Memory B cell (primary cell): ENCODE results near the gene ZFHX3.

ENCODE experiments used
- ATAC-seq: fragments of 150-1000 bp; cut with Tn5 transposase; 2 replicates; pipeline ENCODE4 v1.10.0; 2021; ENCODE audit warnings: low read depth, mild to moderate bottlenecking, moderate library complexity
- DNase-seq, 2 donors: peaks; one replicate each; pipeline ENCODE4 v3.0.0; 2022; ENCODE audit warnings: low spot score in 2 of 2
- H3K27ac Mint-ChIP-seq: one replicate; pipeline ENCODE4 v1.8.0; 2022; ENCODE audit warnings: mild to moderate bottlenecking, moderate library complexity, mixed read lengths
- H3K27me3 Mint-ChIP-seq: one replicate; pipeline ENCODE4 v1.8.0; 2022; ENCODE audit warnings: mixed read lengths
- H3K36me3 Mint-ChIP-seq: one replicate; pipeline ENCODE4 v1.8.0; 2022; ENCODE audit warnings: mild to moderate bottlenecking, mixed read lengths
- H3K4me1 Mint-ChIP-seq: one replicate; pipeline ENCODE4 v1.8.0; 2022; ENCODE audit warnings: mixed read lengths
- H3K4me3 Mint-ChIP-seq: one replicate; pipeline ENCODE4 v1.8.0; 2022; ENCODE audit warnings: mild to moderate bottlenecking, moderate library complexity, mixed read lengths
- H3K9me3 Mint-ChIP-seq: one replicate; pipeline ENCODE4 v1.8.0; 2022; ENCODE audit warnings: mixed read lengths

The ZFHX3 gene

GRCh38 chr16:72769876-72770275 lies 278.1 kb downstream of the ZFHX3 start:
- peaks cover 4% of the 10 kb centered on the region for H3K9me3 Mint-ChIP-seq
- H3K4me1 Mint-ChIP-seq, result no peaks in the 10 kb centered on the region
- no peak overlapping the region for H3K4me3 Mint-ChIP-seq
- DNase-seq (no peak), ATAC-seq (no peak)
- peaks cover 5% of the 10 kb centered on the region for H3K36me3 Mint-ChIP-seq
- H3K27ac Mint-ChIP-seq, result no peak overlapping the region
- H3K27me3 Mint-ChIP-seq, result no peaks in the 10 kb centered on the region

GRCh38 chr16:72768591-72768990 lies 279.3 kb downstream of the ZFHX3 start:
- Mint-ChIP-seq H3K9me3 (peaks cover 4% of the 10 kb centered on the region), H3K4me1 (no peaks in the 10 kb centered on the region), H3K27ac (no peak overlapping the region), H3K27me3 (no peaks in the 10 kb centered on the region), H3K36me3 (peaks cover 5% of the 10 kb centered on the region), H3K4me3 (no peak overlapping the region)
- no peak for ATAC-seq
- DNase-seq, result no peak

GRCh38 chr16:72766506-72766905 lies 281.4 kb downstream of the ZFHX3 start:
- Mint-ChIP-seq H3K4me3 (no peak overlapping the region), H3K9me3 (peaks cover 3% of the 10 kb centered on the region), H3K27ac (no peak overlapping the region), H3K36me3 (peaks cover 3% of the 10 kb centered on the region), H3K4me1 (no peaks in the 10 kb centered on the region), H3K27me3 (no peaks in the 10 kb centered on the region)
- ATAC-seq (no peak), DNase-seq (no peak)

GRCh38 chr16:72764015-72764654 lies 283.8 kb downstream of the ZFHX3 start:
- H3K27me3 Mint-ChIP-seq, result no peaks in the 10 kb centered on the region
- no peak for ATAC-seq
- no peak for DNase-seq
- no peaks in the 10 kb centered on the region for H3K9me3 Mint-ChIP-seq
- no peaks in the 10 kb centered on the region for H3K4me1 Mint-ChIP-seq
- H3K4me3 Mint-ChIP-seq, result no peak overlapping the region
- peaks cover 6% of the 10 kb centered on the region for H3K36me3 Mint-ChIP-seq
- H3K27ac Mint-ChIP-seq, result no peak overlapping the region

GRCh38 chr16:72760581-72760980 lies 287.3 kb downstream of the ZFHX3 start:
- H3K4me1 Mint-ChIP-seq, result no peaks in the 10 kb centered on the region
- no peak for ATAC-seq
- DNase-seq, result no peak
- H3K27ac Mint-ChIP-seq, result no peak overlapping the region
- H3K4me3 Mint-ChIP-seq, result no peak overlapping the region
- H3K36me3 Mint-ChIP-seq, result peaks cover 16% of the 10 kb centered on the region
- peaks cover 12% of the 10 kb centered on the region for H3K9me3 Mint-ChIP-seq
- no peaks in the 10 kb centered on the region for H3K27me3 Mint-ChIP-seq

GRCh38 chr16:72753881-72754280 lies 294.0 kb downstream of the ZFHX3 start:
- H3K4me1 Mint-ChIP-seq, result no peaks in the 10 kb centered on the region
- H3K4me3 Mint-ChIP-seq, result no peak overlapping the region
- H3K27ac Mint-ChIP-seq, result no peak overlapping the region
- peaks cover 12% of the 10 kb centered on the region for H3K9me3 Mint-ChIP-seq
- H3K27me3 Mint-ChIP-seq, result no peaks in the 10 kb centered on the region
- DNase-seq (no peak), ATAC-seq (no peak)
- peaks cover 10% of the 10 kb centered on the region for H3K36me3 Mint-ChIP-seq

GRCh38 chr16:72752004-72752695 lies 295.8 kb downstream of the ZFHX3 start:
- no peaks in the 10 kb centered on the region for H3K27me3 Mint-ChIP-seq
- no peak overlapping the region for H3K4me3 Mint-ChIP-seq
- H3K36me3 Mint-ChIP-seq, result peaks cover 5% of the 10 kb centered on the region
- H3K9me3 Mint-ChIP-seq, result peaks cover 5% of the 10 kb centered on the region
- ATAC-seq, result no peak
- no peaks in the 10 kb centered on the region for H3K4me1 Mint-ChIP-seq
- H3K27ac Mint-ChIP-seq, result no peak overlapping the region
- DNase-seq, result no peak

- no peak for ATAC-seq
These were observed 296.9 kb downstream of the ZFHX3 start for GRCh38 chr16:72751076-72751475.

GRCh38 chr16:72749091-72749490 lies 298.8 kb downstream of the ZFHX3 start:
- H3K27me3 Mint-ChIP-seq, result no peaks in the 10 kb centered on the region
- no peak for ATAC-seq
- no peak overlapping the region for H3K4me3 Mint-ChIP-seq
- no peaks in the 10 kb centered on the region for H3K36me3 Mint-ChIP-seq
- H3K27ac Mint-ChIP-seq, result no peak overlapping the region
- no peaks in the 10 kb centered on the region for H3K9me3 Mint-ChIP-seq
- H3K4me1 Mint-ChIP-seq, result no peaks in the 10 kb centered on the region
- no peak for DNase-seq

More at GRCh38 chr16:72751076-72751475, 296.9 kb downstream of the ZFHX3 start:
- no peak for DNase-seq
- H3K4me3 Mint-ChIP-seq, result no peak overlapping the region
- H3K4me1 Mint-ChIP-seq, result no peaks in the 10 kb centered on the region
- H3K9me3 Mint-ChIP-seq, result peaks cover under 1% of the 10 kb centered on the region
- H3K36me3 Mint-ChIP-seq, result peaks cover under 1% of the 10 kb centered on the region
- no peaks in the 10 kb centered on the region for H3K27me3 Mint-ChIP-seq
- no peak overlapping the region for H3K27ac Mint-ChIP-seq

- Mint-ChIP-seq H3K27me3 (no peaks in the 10 kb centered on the region), H3K4me3 (no peak overlapping the region), H3K27ac (no peak overlapping the region), H3K4me1 (no peaks in the 10 kb centered on the region), H3K36me3 (no peaks in the 10 kb centered on the region), H3K9me3 (no peaks in the 10 kb centered on the region)
- no peak for ATAC-seq
- DNase-seq, result no peak
These were observed 303.7 kb downstream of the ZFHX3 start for GRCh38 chr16:72744076-72744793.

- Mint-ChIP-seq H3K27ac (no peak overlapping the region), H3K9me3 (no peaks in the 10 kb centered on the region), H3K4me1 (no peaks in the 10 kb centered on the region), H3K27me3 (no peaks in the 10 kb centered on the region), H3K36me3 (no peaks in the 10 kb centered on the region), H3K4me3 (no peak overlapping the region)
- DNase-seq, result no peak
- no peak for ATAC-seq
These were observed 304.7 kb downstream of the ZFHX3 start for GRCh38 chr16:72743011-72743761.

GRCh38 chr16:72740347-72740746 lies 307.6 kb downstream of the ZFHX3 start:
- Mint-ChIP-seq H3K4me1 (no peaks in the 10 kb centered on the region), H3K36me3 (no peaks in the 10 kb centered on the region)
- ATAC-seq, result no peak

GRCh38 chr16:72739577-72739976 lies 308.4 kb downstream of the ZFHX3 start:
- no peak overlapping the region for H3K27ac Mint-ChIP-seq
- no peak for DNase-seq
- no peak for ATAC-seq
- peaks cover 5% of the 10 kb centered on the region for H3K36me3 Mint-ChIP-seq
- H3K27me3 Mint-ChIP-seq, result peaks cover 3% of the 10 kb centered on the region
- H3K4me1 Mint-ChIP-seq, result no peaks in the 10 kb centered on the region
- H3K9me3 Mint-ChIP-seq, result peaks cover 4% of the 10 kb centered on the region
- H3K4me3 Mint-ChIP-seq, result no peak overlapping the region

More at GRCh38 chr16:72740347-72740746, 307.6 kb downstream of the ZFHX3 start:
- Mint-ChIP-seq H3K27ac (no peak overlapping the region), H3K27me3 (no peaks in the 10 kb centered on the region), H3K9me3 (no peaks in the 10 kb centered on the region), H3K4me3 (no peak overlapping the region)
- DNase-seq, result no peak

- peaks cover 12% of the 10 kb centered on the region for H3K9me3 Mint-ChIP-seq
- H3K27me3 Mint-ChIP-seq, result peaks cover 4% of the 10 kb centered on the region
- H3K4me3 Mint-ChIP-seq, result no peak overlapping the region
- no peak overlapping the region for H3K27ac Mint-ChIP-seq
- peaks cover 2% of the 10 kb centered on the region for H3K4me1 Mint-ChIP-seq
- peaks cover 13% of the 10 kb centered on the region for H3K36me3 Mint-ChIP-seq
- ATAC-seq (no peak), DNase-seq (no peak)
These were observed 311.9 kb downstream of the ZFHX3 start for GRCh38 chr16:72736074-72736473.
